Measurements from ENCODE around the gene INTS3.
"Not testable (repeated sequence)": the region's sequence is repeated elsewhere in the genome, so short reads cannot be mapped to it uniquely, and the experiment has no call there.

INTS3 gene

DNA sequence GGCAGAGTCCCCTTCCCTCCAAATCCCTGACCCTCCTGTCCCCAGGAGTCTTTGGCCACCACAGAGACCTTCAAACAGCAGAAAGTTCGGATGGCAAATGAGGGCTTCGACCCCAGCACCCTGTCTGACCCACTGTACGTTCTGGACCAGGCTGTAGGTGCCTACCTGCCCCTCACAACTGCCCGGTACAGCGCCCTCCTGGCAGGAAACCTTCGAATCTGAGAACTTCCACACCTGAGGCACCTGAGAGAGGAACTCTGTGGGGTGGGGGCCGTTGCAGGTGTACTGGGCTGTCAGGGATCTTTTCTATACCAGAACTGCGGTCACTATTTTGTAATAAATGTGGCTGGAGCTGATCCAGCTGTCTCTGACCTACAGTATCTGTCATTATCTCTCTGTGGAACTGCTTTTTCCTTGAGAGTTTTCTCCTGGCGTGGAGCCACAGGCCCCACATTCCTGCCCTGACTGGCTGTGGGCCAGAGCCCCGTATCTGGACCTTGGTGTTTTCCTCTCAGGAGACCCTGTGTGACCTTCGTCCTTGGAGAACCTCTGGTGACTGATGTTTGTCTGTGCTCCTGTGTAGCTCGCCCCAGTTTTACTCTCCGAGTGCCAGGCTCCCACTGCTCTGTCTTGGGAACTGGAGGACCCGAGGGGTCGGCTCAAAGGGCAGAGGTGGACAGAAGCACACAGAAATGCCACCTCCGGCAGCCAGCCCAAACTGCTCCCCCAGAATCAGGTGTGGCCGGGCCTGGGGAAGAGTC, 52.1 kb downstream of the INTS3 start:
- no peak for DNase-seq

DNA sequence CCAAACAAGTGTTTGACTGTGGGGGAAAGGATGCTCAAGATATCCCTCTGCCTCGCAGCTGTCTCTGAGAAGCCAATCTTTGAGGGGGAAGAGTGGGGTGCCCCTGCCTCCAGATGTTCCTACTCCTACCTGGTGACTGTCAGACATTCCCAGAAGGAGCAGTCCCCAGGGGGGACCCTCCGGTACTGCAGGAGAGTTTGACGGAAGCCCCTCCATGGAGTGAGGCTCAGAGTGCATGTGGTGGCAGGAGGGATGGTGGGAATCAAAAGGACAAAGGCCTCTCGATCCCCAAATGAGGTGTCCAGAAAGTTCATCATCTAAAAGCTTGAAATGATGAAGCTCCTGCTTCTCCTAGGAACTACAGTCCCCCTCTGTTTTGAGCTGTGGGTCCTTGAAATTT, 52.7 kb downstream of the INTS3 start:
- DNase-seq, result no peak

DNA sequence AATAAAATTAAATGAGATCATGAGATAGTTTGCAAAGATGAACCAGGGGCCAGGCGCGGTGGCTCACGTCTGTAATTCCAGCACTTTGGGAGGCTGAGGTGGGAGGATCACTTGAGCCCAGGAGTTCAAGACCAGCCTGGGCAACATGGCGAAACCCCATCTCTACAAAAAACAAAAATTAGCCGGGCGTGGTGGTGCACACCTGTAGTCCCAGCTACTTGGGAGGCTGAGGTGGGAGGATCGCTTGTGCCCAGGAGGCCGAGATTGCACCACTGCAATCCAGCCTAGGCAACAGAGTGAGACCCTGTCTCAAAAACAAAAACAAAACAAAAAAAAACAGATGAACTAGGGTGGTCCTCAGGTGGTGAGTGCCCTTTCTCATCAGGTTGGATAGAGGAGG, 54.8 kb downstream of the INTS3 start:
- not testable (repeated sequence) for DNase-seq

DNA sequence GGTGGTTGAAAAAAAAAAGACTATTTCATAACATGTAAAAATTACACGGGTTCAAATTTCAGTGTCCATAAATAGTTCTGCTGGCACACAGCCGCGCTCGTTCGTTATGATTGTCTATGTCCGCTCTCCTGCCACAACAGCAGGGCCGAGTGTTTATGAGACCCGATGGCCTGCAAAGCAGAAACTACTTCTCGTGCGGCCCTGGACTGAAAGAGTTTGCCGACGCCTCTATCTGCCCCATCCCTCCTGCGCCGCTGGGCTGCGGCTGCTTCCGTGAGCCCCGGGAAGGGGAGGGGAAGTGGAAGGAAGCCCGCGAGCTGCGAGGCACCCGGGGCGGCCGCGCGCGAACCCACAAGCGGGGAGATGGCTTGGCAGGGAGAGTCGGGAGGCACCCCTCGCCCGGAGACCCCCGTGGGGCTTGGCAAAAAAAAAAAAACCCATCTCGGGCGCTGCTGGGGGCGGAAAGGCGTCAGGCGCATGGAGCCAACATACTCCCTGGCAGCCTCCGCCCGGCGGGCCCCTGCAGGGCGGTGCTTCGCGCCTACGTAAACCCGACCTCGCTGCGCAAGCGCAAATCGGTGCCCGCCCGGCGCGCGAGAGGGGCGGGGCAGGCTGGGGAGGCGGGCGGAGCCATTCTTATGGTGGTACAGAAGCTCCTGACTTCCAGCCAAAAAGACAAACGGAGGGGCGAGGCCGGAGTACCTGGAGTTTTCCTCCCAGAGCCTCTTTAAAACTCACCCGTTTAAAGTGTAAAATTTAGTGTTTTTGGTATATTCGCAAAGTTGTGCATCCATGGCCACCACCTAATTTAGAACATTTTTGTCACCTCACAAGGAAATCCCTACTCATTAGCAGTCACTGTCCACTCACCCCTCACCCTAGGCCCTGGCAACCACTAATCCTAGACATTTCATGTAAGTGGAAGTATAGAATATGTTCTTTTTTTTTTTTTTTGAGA, 55.7 kb downstream of the INTS3 start:
- DNase-seq, result peak in 13 of 14 donors; percentile 59 to 92 (median 86)

DNA sequence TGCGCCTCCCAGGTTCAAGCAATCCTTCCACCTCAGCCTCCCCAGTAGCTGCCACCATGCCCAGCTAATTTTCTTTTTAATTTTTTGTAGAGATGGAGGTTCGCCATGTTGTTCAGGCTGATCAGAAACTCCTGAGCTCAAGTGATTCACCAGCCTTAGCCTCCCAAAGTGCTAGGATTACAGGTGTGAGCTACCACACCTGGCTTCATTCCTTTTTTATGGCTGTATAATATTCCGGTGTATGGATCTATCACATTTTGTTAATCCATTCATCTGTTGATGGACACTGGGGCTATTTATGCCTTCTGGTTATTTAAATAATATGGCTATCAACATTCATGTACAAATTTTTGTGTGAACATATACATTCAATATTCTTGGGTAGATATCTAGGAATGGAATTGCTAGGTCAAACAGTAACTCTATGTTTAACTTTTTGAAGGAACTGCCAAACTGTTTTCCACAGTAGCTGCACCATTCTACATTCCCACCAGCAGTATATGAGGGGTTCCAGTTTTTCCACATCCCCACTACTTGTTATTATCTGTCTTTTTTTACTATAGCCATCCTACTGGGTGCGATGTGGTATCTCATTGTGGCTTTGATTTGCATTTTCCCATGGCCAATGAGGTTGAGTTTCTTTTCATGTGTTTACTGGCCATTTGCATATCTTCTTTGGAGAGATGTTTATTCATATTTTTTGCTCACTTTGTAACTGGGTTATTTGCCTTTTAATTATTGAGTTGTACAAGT, 58.4 kb downstream of the INTS3 start:
- no peak for DNase-seq

DNA sequence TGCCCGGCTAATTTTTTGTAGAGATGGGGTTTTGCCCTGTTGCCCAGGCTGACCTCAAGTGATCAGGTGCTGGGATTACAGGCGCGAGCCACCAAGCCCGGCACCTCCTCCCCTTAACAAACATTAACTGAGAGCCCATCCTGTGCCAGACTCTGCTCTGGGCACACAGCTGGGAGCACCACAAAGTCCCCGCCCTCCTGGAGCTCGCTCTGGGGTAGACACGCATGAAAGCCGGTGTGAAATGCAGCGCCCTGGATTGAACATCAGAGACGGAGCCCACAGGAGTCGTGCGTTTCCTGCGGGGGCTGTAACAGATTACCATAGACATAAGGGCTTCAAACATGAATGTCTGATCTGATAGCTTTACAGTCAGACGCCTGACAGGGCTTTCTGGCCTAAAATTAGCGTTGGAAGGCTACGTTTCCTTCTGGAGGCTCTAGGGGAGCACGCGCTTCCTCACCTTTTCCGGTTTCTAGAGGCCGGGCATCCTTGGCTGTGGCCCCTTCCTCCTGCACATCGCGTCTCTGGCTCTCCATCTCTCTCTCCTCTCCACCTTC, 61.7 kb downstream of the INTS3 start:
- DNase-seq, result peak in 1 of 14 donors; percentile 71

DNA sequence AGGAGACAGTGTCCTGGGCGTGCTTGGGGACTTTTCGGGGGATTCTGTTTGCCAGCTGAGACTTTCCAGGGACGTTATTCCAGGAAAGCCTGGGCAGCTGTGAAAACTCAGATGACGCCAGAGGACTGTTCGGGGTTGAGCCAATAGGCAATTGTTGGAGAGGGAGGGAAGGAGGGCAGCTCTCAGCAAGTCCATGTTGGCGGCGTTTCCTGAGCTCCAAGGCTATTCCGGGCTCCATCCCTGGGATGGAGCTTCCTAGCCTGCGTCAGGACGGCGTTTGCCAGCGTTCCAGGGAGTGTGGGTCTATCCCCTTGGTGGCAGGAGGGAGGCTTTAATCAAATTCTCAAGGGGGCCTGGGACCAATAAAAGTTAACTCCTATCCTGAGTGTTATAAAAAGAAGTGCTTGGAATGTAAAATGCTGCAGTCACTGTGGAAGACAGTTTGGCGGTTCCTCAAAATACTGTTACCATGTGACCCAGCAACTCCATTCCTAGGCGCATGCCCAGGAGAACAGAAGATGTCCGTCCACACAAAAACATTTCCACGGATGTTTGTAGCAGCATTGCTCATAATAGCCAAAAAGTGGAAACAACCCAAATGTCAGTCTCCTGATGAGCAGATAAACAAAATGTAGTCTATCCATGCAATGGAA, 62.6 kb downstream of the INTS3 start:
- peak in 12 of 14 donors; percentile 33 to 91 (median 80) for DNase-seq

DNA sequence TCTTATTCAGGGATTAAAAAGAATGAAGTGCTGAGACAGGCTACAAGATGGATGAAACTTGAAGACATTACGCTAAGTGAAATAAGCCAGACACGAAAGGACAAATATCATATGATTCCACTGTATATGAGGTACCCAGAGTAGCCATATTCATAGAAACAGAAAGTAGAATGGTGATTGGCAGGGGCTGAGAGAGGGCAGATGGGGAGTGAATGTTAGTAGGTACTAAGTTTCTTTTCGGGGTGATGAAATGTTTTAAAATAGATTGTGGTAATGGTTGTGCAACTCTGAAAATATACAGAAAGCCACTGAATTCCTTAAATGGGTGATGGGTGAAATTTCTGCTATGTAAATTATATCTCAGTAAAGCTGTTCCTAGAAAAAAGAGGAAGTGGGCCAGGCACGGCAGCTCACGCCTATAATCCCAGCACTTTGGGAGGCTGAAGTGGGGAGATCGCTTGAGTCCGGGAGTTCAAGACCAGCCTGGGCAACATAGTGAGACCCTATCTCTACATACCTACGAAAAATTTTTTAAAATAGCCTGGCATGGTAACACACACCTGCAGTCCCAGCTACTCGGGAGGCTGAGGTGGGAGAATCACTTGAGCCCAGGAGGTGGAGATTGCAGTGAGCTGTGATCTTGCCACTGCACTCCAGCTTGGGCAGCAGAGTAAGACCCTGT, 63.3 kb downstream of the INTS3 start:
- peak in 1 of 14 donors; percentile 22 for DNase-seq

DNA sequence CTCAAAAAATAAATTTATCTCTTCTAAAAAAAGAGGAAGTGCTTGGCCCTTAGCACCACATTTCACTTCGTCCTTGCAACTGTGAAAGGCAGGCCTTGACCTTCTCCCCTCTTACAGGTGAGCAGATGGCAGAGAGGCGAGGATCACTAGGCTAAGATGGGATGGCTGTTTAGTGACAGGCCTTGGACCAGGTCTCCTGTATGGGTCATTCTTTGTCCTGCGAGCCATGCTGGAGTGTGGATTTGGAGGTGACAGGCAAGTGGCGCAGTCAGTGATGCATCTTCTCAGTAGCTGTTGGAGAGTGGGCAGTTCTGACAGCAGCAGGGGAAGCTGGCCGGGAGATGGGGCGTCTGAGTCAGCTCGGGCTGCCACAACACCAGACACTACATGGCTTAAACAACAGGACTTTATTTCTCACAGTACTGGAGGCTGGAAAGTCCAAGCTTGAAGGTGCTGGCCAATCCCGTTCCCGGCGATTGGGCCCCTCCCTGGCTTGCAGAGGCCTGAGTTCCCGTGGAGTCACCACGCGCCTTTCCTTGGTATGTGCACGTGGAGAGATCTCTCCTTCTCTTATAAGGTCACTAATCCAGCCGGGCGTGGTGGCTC, 63.9 kb downstream of the INTS3 start:
- no peak for DNase-seq

DNA sequence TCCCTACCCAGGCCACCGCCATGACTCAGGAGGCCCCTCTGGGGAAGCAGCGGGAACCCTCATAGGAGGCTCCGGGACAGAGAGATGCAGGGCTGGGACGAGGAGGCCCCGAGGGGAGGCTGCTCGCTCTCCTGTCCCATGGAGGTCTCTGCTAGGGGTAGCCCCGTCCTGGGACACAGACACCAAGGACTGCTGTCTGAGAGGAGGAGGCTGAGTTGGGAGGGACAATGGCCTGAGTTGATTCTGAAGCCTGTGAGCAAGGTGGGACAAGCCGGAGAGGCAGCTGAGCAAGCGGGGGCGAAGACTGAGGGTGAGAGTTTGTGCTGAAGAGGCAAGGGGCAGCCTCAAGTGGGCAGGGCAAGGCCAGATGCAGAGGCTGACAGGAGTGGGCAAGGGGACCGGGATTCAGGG, 64.8 kb downstream of the INTS3 start:
- no peak for DNase-seq

DNA sequence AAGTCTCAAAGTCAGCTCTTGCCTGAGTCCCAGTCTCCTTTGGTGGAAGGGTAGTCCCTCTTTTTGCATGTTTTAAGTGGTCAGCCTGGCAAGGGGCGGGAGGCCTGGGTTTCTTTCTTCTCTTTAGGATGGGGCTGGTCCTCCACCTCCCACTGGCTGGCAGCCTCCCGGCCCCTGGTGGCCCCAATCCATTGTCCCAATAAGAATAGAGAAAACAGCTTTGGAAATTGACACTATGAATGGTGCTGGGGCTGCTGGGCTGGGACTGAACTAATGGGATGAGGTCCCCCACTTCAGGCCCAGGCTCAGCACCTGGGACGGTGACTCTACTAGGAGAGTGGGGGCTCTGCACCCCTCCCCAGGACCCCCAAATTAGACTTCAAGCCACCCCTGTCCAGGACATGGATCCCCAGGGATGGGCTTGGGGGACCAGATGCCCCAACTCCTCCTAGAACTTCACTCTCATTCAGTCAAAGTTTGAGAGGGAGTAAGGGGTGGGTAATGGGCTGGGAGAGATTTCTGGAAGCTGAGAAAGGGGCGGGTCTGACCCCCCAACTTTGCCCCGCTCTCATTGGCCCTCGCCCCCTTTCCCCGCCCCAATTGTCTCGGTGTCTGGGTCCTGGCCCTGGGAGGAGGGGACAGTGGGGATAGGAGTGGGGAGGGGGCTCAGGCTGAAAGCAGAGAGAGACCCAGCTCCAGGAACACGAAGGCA, 65.6 kb downstream of the INTS3 start:
- DNase-seq, result no peak

DNA sequence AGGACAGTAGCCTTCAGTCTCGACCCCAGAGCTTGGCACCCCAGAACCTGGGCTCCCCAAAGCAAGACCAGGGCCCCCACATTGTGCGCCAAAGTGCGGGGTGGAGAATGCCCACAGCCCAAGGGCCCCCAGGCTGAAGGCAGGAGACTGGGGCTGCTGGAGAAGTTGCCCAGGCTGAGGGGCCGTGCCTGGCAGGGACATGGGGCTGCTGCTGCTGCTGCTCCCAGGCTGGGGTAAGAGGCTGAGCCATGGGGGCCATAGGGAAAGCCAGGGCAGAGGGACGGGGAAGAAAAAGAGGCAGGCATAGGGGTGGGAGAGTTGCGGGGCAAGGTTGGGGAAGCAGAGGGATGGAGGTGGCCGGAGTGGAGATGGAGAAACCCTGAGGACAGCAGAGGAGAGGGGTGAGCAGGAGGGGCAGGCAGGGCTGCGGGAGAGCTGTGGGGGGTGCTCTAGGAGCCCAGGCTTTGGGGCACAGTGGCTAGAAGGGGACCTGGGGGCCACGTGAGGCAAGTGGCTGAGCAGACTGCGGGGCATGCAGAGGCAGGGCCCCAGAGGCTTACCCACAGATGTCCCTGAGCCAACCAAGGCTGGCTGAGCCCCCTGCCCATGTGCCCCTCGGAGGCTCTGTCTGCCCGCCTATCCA, 66.2 kb downstream of the INTS3 start:
- DNase-seq, result no peak

DNA sequence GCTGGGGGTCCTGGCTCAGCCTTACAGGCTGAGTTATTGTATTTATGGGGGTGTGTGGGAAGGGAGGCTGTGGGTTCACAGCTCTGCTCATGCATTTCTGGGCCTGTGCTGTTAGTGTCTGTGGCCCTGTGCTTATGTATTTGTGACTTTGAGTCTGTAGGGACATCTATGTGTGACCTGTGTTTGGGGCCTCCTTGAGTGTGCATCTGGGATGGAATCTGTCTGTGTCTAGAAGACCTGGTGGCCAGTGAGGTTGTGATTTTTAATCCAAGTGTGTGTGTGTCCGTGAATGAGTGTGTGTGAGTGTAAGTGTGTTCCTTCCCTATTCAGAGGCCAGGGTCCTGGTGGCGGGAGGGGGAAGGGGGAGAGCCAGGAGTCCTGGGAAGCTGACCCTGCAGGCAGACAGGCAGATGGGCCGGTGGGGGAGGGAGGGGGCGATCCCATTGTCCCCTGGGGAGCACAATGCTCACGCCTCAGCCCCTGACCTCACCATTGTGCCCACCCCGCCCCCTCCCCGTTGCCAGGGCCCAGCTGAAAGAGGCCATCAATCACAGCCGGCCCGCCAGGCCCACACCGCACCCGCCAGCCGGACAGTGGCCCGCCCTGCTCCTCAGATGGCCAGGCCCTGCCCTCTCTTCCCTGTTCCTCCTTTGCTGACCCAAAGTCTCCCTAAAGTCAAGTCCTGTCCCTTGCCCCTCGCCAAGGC, 66.9 kb downstream of the INTS3 start:
- peak in 1 of 14 donors; percentile 22 for DNase-seq

DNA sequence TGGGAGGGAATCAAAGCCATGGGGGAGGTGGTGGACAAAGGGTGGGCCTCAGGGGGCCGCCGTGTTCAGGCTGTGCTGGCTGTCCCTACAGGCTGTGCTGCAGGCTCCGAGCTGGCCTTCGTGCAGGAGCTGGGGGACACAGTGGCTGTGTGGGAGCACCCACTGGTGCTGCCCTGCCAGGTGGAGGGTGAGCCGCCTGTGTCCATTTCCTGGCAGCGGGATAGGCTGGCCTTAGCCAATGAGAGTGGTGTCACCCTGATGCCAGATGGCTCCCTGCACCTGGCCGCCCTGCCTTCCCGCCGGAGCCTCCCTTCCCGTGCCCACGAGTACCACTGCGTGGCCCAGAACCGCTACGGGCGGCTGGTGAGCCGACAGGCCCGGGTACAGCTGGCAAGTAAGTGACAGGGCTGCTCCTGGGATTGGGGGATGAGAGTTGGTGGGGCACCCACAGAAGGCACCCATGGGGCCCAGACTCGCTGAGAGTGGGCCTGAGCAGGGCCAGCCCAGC, 67.5 kb downstream of the INTS3 start:
- peak in 2 of 14 donors; percentile 27 to 81 for DNase-seq

DNA sequence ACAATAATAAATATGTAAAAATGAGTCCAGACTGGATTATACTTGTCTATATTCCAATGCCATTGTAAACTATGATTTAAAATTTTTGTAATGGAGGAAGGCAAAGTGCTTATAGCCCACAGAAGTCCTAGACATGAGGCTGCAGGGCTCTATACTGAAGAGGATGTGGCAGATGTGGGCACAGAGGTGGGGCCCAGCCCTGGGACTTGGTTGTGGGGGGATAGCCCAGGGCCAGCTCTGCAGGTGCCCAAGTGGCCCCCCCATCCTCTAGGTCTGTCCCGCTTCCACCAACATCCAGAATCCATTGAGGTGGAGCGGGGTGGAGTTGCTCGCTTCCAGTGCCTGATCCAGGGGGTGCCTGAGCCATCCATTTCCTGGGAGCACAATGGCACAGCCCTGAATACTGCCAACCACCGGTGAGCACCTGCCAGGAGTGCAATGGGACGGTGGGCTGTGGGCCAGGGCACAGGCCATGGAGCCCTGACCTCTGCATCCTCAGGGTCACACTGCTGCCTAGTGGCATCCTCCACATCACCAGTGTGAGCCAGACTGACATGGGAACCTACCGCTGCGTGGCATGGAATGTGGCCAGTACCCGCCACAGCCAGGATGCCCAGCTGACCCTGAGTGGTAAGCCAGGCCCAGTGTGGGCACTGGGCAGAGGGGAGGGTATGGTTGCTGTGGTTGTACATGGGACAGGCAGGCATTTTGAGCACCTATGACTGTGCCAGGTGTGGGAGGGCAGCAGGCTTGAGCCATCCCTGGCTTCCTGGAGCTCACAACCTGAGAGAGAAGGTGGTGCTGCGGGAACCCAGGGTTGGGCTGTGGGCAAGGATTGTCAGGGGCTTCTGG, 68.3 kb downstream of the INTS3 start:
- no peak for DNase-seq

DNA sequence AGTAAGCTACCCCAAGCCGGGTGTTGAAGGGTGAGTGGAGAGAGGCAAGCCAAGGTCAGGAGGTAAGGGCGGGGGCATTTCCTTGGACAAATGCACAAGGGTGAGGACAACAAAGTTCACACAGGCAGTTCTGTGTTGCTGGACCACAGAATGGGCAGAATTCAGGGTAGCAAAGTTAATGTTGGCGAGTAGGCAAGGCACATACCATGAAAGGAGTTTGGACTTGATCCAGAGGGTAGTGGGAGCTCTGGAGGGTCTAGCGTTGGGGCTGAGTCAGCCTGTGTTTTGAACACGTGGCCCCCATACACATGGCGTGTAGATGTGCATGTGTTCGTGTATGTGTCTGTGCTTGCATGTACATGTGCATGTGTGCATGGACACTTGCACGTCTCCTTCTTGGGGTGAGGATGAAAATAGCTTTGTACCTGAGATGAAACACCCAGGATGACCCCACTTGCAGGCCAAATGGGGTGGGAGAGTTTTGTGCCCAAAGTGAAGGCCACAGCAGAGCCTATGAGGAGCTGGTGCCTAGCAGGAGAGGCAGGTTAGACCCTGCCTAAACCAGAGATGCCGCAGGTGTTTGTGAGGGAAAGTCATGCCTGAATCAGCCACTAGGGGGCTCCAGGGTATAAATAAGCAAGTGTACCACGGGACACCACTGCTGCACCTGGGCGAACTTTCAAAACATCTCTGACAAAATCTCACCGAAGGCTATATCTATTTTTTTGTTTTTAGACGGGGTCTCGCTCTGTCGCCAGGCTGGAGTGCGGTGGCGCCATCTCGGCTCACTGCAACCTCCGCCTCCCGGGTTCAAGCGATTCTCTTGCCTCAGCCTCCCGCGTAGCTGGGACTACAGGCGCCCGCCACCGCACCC, 69.2 kb downstream of the INTS3 start:
- peak in 8 of 14 donors; percentile 8 to 46 (median 22) for DNase-seq

DNA sequence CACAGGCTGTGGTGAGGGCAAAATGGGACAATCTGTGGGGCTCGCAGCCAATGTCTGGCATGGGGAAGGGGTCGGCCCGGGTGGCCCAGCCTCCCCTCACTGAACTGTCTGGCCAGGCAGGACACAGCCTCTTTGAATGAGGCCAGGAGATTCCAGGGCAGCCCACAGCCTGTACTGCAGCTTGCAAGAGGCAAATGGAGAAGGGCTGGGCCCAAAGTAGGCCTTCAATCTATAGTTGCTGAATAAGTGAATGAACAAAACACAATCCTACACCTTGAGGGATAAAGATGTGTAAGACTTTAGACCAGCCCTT, 70.6 kb downstream of the INTS3 start:
- no peak for DNase-seq

Data from C1 segment of cervical spinal cord (tissue), 14 donors.